Measurements from ENCODE around the gene RAB5A. TPM values are rescaled to one million over a fixed set of nuclear protein-coding genes. Genes with fewer than 3 reads are reported as not detected.

Gene RAB5A
- total RNA-seq, 1 experiment from 2014 or later = 86.8 TPM

Other genes with a start within 250 kb of the RAB5A start
- not detected in 2 replicates for gene EFHB, start 12.9 kb upstream of the RAB5A start, total RNA-seq (2014; rRNA removed)
- gene PP2D1, start 65.2 kb downstream of the RAB5A start, total RNA-seq (2014; rRNA removed) = not detected in 2 replicates
- gene KAT2B, start 93.3 kb downstream of the RAB5A start, total RNA-seq (2014; rRNA removed) = 10.9 and 11.9 TPM in 2 replicates
- 12.6 and 13.6 TPM in 2 replicates for gene SGO1, start 239.1 kb downstream of the RAB5A start, total RNA-seq (2014; rRNA removed)

All from PC-3 (cell line).